Embryonic facial prominence (tissue), 1 donor: Measurements from ENCODE around the gene CCNL2.
"Not testable (repeated sequence)": the region's sequence is repeated elsewhere in the genome, so short reads cannot be mapped to it uniquely, and the experiment has no call there.

Experiments used
- DNase-seq: peaks from one replicate; pipeline ENCODE4 v3.0.0-alpha.2; 2016; ENCODE audit errors: extremely low spot score

The CCNL2 gene

DNA sequence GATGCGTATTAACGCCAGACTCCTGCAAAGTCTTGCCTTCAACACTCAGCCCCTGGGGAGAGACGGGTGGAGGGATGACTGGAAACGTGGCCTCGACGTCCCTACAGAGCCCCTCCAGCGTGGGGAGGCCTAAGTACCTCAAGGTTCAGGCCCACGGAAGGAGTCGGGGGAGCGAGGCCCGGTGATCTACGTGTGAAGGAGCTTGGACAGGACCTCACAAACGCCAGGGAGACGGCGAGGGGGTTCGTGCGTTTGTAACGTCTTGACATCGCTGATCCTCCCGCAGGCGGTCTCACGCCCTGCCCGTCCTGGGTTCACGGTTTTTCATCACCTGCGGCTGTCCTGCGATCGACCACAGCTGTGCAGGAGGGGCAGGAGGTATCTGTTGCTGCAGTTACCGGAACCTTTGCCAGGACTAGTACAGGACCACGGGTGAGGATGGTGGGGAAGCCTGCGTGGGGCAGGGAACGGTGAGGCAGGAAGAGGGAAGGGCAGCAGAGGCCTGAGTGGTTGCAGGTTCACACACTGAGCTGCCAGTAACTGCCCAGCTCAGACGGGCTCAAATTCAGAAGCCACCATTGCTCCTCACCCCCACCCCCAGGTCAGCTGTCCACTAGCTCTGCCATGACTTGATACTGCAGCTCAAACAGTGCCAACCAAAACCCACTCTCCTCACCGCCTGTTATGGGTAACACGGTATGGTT, 889 bp upstream of the CCNL2 start:
- no peak for DNase-seq

DNA sequence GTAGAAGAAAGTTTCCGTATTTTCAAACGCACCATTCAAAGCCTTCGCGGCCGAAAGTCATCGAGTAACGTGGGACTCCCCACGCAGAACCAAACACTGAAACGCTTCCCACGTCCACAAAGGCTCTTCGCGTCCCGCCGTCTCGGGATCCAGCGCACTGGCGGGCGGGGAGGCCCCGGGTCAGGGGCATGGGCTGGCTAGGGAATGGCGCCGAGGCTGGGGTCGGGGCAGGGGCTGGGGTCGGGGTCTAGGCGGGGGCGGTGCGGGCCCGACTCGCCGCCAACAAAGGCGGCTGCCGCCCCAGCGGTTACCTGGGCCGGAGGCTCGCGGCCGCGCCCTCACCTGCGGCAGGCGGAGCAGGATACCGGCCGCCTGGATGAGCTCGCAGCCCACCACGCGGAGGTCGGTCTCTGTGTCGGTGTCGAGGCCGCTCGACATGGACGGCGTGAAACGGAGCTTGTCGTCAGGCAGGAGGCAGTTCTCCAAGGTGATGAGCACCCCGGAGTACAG, 403 bp downstream of the CCNL2 start:
- no peak for DNase-seq

DNA sequence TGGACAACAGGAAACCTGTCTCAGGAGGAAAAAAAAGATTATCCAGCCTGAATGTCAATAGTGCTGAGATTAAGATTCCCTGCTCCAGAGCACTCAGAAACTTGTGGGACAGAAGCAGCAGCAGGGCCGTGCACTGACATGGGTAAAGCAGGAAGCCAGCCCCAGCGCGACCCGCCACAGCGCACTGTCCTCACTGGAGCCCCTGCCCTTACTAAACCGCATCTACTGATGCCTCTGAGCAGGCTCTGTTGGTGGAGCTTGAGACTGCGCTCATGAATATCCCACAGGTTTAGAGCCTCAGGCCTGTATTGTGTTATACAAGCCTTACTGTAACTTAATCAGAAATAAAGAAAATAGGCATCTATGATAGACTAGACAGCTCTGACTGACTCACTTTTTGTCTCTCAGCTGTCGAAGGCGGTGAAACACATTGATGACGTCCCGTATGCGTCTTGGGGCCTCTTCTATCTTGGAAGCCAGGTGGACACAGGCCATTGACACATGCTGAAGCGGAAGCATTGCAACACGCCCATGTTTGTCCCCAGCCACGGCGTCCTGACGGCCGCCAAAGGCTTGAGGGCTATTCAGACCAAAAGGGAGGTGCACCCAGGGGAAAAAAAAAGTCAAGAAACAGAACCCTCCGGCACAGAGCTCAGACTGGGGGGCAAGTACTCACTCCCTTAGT, 1.2 kb downstream of the CCNL2 start:
- DNase-seq: no peak

DNA sequence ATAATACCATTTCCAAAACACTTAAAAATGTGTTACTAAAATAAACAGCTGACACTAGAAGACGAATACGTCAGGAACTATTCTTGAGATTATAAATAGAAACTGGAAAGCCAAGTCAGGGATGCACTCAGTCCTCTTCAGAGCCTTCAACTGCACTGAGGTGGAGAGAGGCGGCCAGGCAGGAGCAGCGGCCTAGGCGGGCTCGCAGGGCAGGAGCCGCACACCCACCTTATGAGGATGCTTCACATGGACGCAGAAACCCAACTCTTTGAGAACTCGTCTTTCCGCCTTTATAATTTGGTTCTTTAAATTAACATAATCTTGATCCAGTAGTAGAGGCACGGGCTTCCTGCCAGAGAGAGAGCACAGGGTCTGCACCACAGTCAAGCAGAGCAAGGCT, 4.0 kb downstream of the CCNL2 start:
- DNase-seq: no peak

DNA sequence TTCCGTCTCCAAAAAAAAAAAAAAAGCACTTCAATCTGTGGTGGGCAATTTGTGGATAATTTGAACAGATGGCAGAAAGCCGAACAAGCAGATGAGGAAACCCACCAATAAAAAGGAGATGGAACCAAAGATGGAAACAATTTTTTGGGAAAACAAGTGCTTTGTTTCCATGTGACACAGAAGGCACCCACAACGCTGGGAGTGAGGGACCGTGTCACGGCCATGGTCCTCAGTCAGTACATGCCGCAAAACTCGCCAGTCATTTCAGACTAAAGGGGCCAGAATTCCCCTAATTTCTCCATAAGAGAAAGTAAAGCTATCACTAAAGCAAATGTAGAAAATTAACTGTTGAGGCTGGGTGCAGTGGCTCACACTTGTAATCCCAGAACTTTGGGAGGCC, 5.0 kb downstream of the CCNL2 start:
- DNase-seq: no peak

DNA sequence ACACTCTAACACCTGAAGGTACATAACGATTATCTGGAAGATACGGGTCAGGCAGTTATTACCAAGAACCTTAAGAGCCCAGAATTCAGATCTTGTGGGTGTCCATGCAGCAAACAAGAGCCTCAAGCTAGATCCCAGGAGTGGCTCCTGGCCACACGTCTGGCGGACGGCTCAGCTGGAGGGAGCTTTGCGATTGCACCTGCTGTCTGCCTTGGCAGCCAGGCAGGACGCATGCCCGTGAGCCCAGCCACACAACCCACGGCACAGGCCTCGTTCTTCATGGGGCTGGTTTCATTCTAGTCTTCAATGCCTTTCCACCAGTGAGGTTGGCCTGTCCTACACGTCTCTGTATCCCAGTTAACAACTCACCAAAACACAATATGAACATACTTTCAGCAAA, 5.7 kb downstream of the CCNL2 start:
- no peak for DNase-seq

DNA sequence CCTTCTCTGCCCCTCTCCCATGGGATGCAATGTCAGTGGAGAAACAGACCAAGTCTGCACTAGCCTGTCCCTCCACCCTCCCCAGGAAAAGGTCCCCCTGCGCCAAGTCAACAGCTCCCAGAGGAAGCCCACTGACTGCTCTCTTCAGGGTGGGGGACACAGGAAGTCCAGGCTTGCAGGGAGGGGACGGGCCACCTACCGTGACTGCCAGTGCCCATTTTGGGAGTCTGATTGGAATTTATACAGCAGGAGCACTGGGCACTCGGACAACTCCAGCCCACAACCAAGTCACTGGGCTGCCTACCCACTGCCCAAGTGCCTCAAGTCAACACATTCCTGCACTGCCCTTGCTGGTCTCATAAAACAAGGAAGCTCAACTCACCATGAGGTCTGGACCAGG, 6.1 kb downstream of the CCNL2 start:
- no peak for DNase-seq

DNA sequence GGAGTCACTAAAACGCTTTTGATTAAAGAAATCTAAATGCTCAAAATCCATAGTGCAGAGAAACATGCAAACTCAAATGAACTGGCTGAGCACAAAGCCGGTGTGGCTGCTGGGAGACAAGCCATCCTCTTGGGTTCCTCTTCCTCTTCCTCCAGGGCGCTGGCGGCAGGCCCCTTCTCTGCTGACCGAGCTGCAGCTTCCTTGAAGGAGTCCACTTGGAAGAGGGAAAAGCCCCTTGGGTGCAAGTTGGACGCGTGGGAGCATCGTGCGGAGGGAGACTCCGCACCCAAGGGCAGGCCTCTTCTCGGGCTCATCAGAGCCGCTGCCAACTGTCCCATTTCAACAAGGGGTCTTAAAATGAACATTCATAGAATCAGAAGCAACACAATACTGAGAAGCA, 7.9 kb downstream of the CCNL2 start:
- DNase-seq: no peak

DNA sequence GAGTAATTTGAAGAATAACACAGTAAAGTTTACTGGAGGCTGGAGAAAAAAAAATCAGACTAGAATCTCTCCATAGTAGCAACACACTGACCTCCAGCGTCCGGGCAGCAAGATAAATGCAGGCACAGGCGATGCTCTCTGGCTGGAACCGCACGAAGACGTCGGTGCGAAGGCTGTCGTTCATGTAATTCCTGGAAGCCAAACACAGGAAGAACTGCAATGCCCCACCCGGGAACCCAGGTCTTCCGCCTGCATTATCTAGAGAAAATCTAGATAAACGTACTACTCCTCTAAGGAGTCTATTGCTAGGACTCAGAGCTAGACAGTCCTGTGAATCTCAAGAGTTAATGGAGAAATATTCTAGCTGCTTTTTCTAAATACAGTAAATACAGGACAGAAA, 8.5 kb downstream of the CCNL2 start:
- no peak for DNase-seq

DNA sequence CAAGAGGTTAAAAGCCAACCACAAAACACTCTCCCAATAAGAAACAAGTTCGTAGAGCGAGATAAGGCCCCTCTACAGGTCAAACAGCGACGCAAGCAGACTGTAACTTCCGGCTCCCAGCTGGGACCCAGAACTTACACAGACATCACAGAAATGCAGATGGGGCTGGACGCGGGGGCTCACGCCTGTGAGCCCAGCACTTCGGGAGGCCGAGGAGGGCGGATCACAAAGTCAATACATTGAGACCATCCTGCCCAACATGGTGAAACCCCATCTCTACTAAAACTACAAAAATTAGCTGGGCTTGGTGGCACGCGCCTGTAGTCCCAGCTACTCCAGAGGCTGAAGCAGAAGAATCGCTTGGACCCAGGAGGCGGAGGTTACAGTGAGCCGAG, 11.1 kb downstream of the CCNL2 start:
- DNase-seq: no peak

DNA sequence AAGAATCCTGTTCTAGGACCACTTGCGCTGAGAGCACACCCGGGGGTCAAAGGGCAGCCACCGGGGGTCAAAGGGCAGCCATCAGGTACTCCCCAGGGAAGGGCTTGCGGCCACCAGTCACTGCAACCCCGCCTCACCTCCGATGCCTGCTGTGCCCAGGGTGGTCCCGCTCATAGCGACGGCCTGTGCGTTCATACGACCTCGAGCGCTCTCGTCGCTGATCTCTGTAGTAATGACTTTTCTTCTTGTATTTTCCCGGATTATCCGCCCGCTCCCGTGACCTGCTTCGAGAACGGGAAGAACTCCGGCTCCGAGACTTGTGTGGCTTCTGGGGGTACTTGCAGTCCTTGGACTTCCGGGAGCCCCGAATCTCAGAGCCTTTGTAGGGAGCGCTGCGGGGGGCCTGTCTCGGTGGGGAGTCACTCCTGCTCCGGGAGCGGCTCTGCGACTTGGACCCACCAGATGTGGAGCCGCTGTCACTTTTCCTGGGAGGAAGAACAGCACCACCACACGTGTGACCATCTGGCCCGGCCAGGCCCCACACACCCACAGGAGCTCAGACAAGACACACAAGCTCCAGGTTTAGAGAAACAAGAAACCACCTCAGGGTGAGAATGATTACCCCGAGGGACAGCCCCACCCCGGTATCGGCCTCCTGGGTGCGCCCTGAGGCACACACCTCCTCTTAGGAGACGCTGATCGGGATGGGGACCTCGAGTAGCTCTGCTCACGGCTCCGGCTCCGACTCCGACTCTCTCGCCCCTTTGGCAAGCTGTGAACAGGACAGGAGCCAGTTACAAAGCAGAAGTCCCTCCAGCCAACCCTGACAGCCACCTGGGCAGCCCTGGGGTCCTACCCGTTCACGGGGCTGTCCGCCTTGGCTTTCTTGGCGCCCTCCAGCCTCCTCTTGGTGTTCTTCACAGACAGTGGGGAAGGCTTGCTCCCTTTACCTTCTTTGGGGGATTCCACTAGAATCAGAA, 11.7 kb downstream of the CCNL2 start:
- DNase-seq: no peak

DNA sequence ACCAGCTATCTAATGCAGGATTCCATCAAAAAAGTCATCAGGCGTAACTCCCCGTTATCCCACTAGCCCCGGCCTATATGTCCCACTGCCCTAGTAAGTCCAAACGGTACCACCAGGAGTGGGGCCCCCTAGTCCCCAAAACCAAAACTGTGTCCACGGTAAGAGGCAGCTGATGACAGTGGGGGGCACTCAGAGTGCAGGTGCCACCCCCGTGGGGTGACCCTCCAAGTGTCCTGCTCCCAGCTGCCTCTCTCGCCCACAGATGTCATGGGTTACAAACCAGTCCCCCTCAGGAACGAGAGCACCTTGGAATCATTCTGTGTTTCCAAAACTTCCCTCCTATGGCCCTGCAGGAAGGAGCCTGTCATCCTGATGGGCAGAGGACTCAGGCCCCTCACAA, 13.2 kb downstream of the CCNL2 start:
- no peak for DNase-seq

DNA sequence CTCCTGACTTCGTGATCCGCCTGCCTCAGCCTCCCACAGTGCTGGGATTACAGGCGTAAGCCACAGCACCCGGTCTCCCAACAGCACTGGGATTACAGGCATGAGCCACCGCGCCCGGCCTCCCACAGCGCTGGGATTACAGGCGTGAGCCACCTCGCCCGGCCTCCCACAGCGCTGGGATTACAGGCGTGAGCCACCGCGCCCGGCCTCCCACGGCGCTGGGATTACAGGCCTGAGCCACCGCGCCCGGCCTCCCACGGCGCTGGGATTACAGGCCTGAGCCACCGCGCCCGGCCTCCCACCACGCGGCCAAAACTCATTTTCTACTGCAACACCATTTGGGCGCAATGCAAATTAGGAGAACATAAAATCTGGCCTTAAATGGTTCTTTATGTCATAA, 13.8 kb downstream of the CCNL2 start:
- not testable (repeated sequence) for DNase-seq

DNA sequence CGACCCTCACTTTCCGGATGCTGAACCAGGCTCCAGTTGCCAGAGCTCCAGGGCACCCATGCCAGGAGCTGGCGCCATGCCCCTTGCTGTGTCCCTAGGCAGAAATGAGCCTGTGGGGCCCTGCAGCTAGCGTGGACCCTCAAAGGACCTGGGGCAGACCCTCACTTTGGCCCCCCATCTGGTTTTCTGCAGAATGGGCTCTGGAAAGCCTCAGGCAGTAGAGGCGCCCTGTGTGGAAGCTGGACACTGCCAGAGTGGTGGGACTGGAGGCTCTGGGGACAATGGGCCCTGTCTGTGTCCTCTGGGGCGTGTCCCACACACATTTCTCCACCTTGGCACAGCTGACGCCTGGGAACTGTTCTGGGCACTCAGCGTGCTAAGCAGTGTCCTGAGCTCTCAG, 17.8 kb downstream of the CCNL2 start:
- no peak for DNase-seq

DNA sequence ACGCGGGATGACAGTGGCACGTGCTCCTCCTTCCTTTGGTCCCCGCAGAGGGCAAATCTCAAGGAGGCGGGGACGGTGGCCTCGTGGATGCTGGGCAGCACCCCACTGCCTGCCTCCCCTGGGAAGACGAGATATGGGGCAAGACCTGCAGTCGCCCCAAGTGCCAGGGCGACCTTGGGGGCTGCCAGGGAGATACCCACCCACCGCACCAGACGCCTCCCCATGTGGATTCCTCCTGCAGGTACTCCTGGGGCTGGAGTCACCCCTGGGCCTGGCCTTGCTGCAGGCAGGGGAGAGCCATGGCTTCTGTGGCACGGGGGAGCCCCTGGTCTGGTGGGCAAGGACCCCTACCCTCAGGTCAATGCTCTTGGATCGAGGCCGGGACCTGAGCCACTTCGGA, 18.3 kb downstream of the CCNL2 start:
- no peak for DNase-seq

DNA sequence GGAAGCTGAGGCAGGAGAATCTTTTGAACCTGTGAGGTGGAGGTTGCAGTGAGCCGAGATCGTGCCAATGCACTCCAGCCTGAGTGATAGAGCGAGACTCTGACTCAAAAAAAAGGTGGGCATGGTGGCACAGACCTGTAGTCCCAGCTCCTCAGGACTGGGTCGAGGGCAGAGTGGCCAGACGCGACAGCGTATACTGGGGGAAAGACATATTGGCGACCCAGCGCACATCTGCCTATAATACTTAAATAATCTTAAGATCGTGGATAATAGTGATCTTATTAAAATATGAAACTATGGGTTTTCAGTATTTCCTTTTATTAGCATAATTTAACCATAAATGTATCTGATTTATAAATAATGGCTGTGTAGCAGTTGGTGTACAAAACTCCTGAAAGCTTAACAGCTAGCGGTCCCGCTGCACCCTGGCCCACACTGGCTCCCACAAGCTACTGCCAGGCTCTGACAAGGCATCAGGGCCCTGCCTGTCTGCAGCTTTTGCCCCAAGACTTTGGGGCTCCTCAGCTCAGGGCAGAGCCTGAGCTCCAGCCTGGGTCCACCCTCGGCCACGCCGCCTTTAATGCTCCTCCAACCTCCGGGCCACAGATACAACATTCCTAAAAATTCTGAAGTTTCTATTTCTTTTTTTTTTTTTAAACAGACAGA, 21.5 kb downstream of the CCNL2 start:
- no peak for DNase-seq

DNA sequence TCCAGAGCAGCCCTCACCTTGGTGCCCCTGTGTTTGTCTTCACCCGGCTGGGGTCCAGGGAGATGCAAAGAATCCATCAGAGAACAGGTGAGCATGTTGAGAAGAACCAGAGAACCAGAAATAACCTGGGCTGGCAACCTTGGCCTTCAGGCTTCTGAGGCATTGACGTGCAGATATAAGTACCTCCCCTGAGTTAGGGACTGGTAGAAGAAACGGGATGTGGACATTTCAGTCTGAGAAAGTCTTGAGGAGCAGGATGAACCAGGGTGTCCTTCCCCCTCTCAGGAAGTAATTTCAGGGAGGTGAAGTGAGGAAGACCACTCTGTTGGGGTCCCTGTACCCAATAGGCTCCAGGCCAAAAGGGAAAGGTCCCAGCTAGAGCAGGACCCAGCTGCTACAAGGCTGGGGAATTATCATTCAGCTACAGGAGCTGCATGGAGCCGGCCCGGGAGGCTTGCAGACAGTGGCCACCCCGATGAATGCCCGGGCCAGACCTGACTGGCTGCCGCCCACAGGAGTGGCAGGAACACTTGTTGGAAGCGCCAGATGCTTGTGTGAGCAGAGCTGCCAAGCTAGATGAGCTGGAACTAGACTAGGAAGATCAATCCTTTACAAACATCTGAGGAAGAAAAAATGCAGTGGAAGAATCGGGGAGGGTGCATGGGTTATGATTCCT, 22.4 kb downstream of the CCNL2 start:
- no peak for DNase-seq

DNA sequence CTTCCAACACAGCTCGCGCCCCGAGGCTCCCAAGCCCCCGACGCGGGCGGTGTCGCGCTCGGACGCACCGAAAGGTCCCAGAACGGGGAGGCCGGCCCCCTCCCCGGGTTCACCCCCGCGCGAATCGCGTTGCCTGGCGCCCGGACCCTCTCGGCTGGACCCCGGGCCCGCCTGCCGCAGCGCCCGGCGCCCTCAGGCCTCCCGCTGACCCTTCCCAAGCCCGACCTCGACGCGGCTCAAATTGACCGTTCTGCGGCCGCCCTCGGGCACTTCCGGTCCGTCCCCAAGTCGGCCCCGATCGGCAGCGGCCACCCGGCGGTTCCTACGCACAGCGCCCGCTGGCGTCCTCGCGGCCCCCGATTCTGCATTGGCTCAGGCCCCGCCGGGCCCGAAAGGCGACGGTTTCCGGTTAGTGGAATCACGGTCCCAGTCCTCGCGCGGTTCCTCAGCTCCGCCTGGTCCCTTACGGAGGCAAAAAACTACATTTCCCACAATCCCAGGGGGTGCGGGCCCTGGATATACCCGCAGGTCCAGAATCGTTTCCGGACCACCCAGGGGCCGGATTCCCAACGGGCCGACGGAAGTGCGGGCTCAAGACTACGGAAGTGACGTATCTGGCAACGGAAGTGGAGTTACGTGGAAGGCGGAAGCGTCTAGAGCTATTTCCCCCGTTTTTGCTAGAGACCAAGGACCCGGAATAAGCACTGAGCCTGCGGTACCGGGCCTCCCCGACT, 24.0 kb downstream of the CCNL2 start, which contains the start of gene AURKAIP1:
AURKAIP1 (minus strand) TSS at position 279 of the 734 bp plus-strand sequence. CDS start 451 bp downstream, outside the sequence.
- DNase-seq: peak; percentile 98

DNA sequence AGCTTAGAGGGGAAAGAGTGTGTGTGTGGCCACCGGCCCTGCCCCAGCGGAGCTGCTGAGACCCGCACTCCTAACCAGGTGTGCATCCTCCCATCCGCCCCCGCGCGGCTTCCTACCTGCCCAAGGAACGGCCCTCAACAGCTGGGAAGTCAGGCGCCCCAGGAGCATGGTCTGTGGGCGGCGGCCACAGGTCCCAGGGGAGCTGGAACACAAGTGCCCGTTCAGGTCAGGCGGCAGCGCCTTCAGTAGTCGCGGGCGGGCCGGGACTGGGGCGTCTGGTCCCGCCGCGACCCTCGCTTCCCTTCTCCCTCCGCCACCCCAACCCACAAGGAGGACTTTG, 24.6 kb downstream of the CCNL2 start:
- DNase-seq: no peak

DNA sequence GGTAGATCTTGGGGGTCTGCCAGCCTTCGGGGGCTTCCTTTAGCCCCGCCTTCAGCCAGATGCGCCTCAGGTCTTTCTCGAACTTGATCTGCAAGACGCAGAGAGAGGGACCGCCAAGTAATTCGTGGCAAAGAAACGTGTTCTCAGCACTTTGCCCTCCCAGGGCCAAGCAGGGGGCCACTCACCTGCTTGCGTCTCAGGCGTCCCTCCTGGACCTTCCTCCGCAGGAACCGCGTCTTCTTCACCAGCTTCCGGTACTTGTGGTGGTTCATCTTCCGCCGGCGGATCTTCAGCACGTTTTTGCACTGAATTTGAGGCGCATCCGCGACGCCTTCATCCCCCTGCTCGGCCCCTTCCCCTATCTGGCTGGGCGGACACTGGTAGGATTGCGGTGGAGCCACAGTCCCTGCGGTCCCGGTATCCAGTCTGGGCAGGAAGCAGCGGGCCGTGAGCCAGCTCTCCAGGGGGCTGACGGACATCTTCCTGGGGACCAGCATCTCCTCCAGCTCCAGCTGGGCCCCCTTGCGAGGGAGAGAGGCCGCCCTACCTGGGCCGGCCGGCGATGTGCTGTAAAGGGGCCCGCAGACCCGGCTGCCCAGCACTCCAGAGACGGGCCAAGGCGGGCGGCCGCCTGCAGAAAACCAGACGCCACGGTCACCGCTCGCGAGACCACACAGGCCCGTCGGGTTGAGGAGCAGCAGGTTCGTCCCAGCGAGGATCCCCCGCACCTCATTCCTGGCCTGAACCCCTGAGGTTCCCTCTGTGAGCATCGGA, 25.1 kb downstream of the CCNL2 start:
- no peak for DNase-seq
